ENCODE measurements around the gene PRR33.

DNA sequence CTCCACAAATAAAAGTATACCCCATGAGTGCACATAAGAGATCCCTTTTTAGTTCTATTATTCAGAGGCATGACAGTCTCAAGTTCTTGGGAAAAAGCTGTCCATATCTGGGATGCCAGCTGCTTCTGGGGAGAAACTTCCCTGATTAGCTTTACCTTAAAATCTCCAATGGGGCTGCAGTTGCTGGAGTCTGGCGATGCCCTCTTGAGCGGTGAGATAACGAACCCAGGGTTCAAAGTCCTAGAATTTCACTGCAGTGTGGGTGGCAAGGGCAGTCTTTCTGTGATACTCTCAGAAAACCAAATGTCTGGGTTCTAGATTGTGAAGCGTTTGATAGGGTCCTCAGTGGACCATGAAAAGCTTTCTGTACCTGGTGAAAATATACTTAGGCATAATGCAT is 7.4 kb upstream of the PRR33 start:
- TF ChIP-seq, protein P1, sequence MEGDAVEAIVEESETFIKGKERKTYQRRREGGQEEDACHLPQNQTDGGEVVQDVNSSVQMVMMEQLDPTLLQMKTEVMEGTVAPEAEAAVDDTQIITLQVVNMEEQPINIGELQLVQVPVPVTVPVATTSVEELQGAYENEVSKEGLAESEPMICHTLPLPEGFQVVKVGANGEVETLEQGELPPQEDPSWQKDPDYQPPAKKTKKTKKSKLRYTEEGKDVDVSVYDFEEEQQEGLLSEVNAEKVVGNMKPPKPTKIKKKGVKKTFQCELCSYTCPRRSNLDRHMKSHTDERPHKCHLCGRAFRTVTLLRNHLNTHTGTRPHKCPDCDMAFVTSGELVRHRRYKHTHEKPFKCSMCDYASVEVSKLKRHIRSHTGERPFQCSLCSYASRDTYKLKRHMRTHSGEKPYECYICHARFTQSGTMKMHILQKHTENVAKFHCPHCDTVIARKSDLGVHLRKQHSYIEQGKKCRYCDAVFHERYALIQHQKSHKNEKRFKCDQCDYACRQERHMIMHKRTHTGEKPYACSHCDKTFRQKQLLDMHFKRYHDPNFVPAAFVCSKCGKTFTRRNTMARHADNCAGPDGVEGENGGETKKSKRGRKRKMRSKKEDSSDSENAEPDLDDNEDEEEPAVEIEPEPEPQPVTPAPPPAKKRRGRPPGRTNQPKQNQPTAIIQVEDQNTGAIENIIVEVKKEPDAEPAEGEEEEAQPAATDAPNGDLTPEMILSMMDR (IDR thresholded peaks at IDR 0.05; ENCODE audit: poor library complexity) = no peak
- TF ChIP-seq EZH2 (IDR thresholded peaks at IDR 0.05; ENCODE audit: borderline replicate concordance) (no peak), EZH2phosphoT487 (IDR thresholded peaks at IDR 0.05; ENCODE audit: low read depth, severe bottlenecking, unreplicated experiment) (no peak)

All from hepatocyte (in vitro differentiated cells).